KBM-7 (cell line): ENCODE measurements around the gene MGMT.

Experiments
- DNase-seq: peaks from one replicate; pipeline ENCODE4 v3.0.0-alpha.2; 2015
- in situ Hi-C: fragments of 300-500 bp; cut with MboI; formaldehyde crosslinking; loops from 2 replicates; pipeline ENCODE4 v1.14.3; 2020; ENCODE audit warnings: low sequenced_read_pairs, low pct_unique_long_range_greater_than_20kb, mixed read lengths

The MGMT gene

DNA sequence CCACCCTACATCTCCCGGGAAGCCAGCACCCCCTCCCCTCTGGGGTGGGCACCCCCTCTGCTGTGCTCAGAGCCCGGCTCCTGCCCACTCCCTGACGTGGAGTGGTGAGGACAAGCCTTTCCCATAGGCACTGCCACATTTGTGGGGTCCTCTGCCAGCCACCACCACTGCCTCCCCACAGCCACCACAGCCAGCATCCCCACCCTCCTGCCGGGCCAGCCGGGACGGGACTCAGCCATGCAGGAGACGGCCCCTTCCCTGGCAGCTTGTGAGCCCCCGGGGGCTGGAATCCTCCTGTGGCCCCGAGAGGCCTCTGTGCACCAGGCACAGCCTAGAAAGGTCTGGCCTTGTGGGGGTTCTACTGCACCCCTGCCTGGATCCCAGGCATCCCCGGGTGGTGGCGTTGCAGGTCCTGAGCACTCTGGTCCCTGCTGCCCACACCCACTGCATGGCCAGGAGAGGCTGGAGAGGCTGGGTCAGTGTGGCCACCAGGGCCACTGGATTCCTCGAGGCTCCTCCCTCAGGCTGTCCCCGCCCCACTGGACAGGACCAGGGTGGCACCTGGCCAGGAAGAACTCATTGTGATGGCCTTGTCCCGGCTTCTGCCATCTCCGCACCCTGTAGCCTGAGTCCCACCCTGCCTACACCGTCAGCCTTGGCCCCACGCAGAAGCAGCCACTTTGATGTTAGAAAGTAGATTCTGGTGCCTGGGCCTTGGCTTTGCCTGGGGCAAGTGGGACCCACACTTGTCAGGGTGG, 349.0 kb downstream of the MGMT start:
- DNase-seq, result no peak
- in situ Hi-C loops, result no loop called here

DNA sequence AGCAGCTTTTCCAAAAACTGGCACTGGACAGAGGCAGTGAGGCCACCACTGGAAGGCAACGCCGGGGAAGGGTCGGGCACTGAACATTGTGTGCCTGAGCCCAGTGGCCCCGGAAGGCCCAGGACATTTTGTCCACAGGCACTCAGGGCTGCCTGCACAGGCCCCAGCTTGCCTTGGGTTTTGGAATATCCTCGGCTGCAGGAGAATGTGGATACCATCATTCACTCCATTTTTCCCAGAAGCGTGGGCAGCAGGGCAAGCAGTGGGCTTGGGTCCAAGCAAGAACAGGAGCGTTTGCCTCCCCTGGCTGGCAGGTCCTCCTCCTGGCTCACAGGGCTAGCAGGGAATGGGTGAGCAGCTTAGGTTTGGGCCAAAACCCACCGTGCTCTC, 349.6 kb downstream of the MGMT start:
- in situ Hi-C loops, result no loop called here
- DNase-seq, result no peak
